ENCODE measurements around the gene FRMD3.

FRMD3 gene

GRCh38 chr9:83233647-83234046, 304.6 kb downstream of the FRMD3 start:
- Histone ChIP-seq H3K9me3 (ENCODE audit: low read length) (no peaks in the 10 kb centered on the region), H3K4me1 (ENCODE audit: insufficient read depth, low read length) (no peaks in the 10 kb centered on the region), H3K27me3 (ENCODE audit: insufficient read depth, low read length) (no peaks in the 10 kb centered on the region), H2AFZ (ENCODE audit: low read depth, low read length) (no peak overlapping the region), H3K36me3 (ENCODE audit: insufficient read depth, low read length) (no peaks in the 10 kb centered on the region), H3K4me3 (ENCODE audit: low read length) (no peak overlapping the region)

- Histone ChIP-seq H3K36me3 (ENCODE audit: insufficient read depth, low read length) (no peaks in the 10 kb centered on the region), H2AFZ (ENCODE audit: low read depth, low read length) (no peak overlapping the region), H3K27me3 (ENCODE audit: insufficient read depth, low read length) (no peaks in the 10 kb centered on the region), H3K4me1 (ENCODE audit: insufficient read depth, low read length) (no peaks in the 10 kb centered on the region), H3K4me3 (ENCODE audit: low read length) (no peak overlapping the region), H3K9me3 (ENCODE audit: low read length) (no peaks in the 10 kb centered on the region)
These were observed 307.2 kb downstream of the FRMD3 start for GRCh38 chr9:83231039-83231438.

GRCh38 chr9:83220730-83221129, 317.5 kb downstream of the FRMD3 start:
- Histone ChIP-seq H3K4me1 (ENCODE audit: insufficient read depth, low read length) (peaks cover 12% of the 10 kb centered on the region), H3K36me3 (ENCODE audit: insufficient read depth, low read length) (no peaks in the 10 kb centered on the region), H3K4me3 (ENCODE audit: low read length) (no peak overlapping the region), H3K9me3 (ENCODE audit: low read length) (no peaks in the 10 kb centered on the region), H3K27me3 (ENCODE audit: insufficient read depth, low read length) (no peaks in the 10 kb centered on the region), H2AFZ (ENCODE audit: low read depth, low read length) (no peak overlapping the region)

DNA sequence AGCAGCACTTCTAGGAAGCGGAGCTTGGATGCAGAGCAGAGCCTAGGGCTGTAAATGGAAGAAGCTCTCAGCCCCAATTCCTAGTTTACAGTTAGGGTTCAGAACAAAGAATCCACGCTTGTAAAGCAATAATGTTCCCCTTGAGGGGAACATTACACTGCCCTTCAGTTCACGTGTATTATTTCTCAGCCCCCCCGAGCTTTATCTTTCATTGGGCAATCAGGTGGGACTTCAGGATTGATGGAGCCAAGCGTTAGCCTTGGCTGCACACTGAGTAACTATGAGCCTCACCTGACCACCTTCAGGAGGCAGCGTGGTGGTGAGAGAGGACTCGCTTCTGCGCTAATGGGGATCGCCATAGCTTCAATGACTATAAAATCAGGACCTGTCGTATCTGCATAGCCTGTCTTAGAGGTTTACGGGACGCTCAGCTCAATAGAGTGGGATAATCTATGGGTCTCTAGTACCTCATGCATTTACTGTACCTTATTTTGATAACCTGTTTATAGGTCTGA, 318.2 kb downstream of the FRMD3 start:
- Histone ChIP-seq H2AFZ (ENCODE audit: low read depth, low read length) (peak overlapping the region; percentile 99), H3K36me3 (ENCODE audit: insufficient read depth, low read length) (no peaks in the 10 kb centered on the region), H3K4me1 (ENCODE audit: insufficient read depth, low read length) (peaks cover 12% of the 10 kb centered on the region), H3K4me3 (ENCODE audit: low read length) (peak overlapping the region; percentile 83), H3K9me3 (ENCODE audit: low read length) (no peaks in the 10 kb centered on the region), H3K27me3 (ENCODE audit: insufficient read depth, low read length) (no peaks in the 10 kb centered on the region)

DNA sequence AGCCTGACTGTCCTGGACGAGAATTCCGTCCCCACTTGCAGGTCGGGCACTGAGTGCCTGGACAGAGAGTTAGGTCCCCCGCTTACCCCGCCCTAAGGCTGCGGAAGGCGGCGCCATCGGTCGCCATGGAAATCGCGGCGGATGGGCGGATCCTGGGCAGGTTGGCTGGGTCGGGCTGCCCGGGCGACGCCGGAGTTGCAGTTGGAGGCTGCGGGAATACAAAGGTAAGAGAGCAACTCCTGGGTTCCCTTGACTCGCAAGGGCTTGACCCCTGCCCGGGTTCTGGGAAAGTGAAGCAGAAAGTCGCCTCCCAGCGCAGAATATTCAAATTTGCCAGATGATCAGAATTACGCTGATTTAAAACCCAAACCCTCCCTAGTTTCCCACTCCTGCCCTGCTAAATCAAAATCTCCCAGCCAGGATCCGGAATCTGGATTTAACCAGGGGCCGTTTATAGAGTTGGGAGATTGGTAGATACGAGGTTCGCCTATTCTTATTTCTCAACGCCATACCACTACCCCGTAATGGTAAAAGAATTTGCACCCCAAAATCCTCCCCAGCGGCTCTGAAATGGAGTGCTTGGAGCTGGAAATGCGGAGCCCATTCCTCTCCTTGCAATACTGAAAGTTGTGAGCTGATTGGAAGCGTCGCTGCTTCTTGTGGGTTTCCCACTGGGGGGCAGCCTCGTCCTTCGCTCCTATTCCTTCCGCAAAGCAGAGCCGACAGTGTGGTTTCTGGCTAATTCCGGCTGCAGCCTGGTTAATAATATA, 318.9 kb downstream of the FRMD3 start:
- Histone ChIP-seq H3K9me3 (ENCODE audit: low read length) (no peaks in the 10 kb centered on the region), H3K36me3 (ENCODE audit: insufficient read depth, low read length) (no peaks in the 10 kb centered on the region), H3K27me3 (ENCODE audit: insufficient read depth, low read length) (no peaks in the 10 kb centered on the region), H3K4me1 (ENCODE audit: insufficient read depth, low read length) (peaks cover 12% of the 10 kb centered on the region), H2AFZ (ENCODE audit: low read depth, low read length) (peak overlapping the region; percentile 99), H3K4me3 (ENCODE audit: low read length) (peak overlapping the region; percentile 83)

DNA sequence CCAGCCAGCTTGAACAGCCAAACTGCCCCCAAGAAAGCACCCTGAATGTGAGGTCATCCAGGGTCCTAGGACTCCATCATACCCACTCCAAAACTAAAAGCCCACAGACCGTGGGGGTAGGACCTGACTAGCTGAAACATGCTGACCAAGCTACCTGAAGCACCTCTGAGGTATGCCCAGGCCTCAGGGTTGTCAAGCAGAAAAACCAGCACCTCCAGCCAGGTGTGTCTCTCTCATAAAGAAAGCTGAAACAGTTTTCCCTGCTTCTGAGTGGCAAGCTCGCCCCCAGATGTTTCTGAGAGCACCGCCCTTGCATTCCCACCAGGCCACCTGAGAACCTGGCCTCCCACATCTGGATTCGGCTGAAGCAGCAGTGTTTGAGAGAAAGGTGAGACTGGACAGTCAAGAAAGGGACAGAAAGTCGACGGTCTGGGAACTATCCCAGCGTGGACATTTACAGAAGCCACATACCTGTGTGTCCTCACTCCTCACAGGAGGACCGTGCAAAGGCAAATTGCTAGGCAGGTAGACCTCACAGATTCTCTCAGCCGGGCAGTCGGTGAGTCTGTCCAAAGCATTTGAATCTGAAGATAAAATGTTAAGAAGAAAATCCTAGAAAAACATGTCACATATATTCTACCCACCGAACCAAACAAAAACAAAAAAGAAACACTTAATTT, 319.6 kb downstream of the FRMD3 start:
- no peaks in the 10 kb centered on the region for H3K27me3 ChIP-seq (ENCODE audit: insufficient read depth, low read length)
- H3K9me3 ChIP-seq (ENCODE audit: low read length), result no peaks in the 10 kb centered on the region
- peak overlapping the region; percentile 83 for H3K4me3 ChIP-seq (ENCODE audit: low read length)
- no peaks in the 10 kb centered on the region for H3K36me3 ChIP-seq (ENCODE audit: insufficient read depth, low read length)
- H3K4me1 ChIP-seq (ENCODE audit: insufficient read depth, low read length), result peaks cover 12% of the 10 kb centered on the region
- no peak overlapping the region for H2AFZ ChIP-seq (ENCODE audit: low read depth, low read length)

- Histone ChIP-seq H3K27me3 (ENCODE audit: insufficient read depth, low read length) (no peaks in the 10 kb centered on the region), H3K4me1 (ENCODE audit: insufficient read depth, low read length) (peaks cover 18% of the 10 kb centered on the region), H3K9me3 (ENCODE audit: low read length) (no peaks in the 10 kb centered on the region), H3K36me3 (ENCODE audit: insufficient read depth, low read length) (no peaks in the 10 kb centered on the region), H3K4me3 (ENCODE audit: low read length) (no peak overlapping the region), H2AFZ (ENCODE audit: low read depth, low read length) (no peak overlapping the region)
These were observed 328.9 kb downstream of the FRMD3 start for GRCh38 chr9:83209188-83209731.

- Histone ChIP-seq H3K36me3 (ENCODE audit: insufficient read depth, low read length) (no peaks in the 10 kb centered on the region), H2AFZ (ENCODE audit: low read depth, low read length) (no peak overlapping the region), H3K27me3 (ENCODE audit: insufficient read depth, low read length) (no peaks in the 10 kb centered on the region), H3K4me3 (ENCODE audit: low read length) (no peak overlapping the region), H3K9me3 (ENCODE audit: low read length) (no peaks in the 10 kb centered on the region), H3K4me1 (ENCODE audit: insufficient read depth, low read length) (peaks cover 18% of the 10 kb centered on the region)
These were observed 329.9 kb downstream of the FRMD3 start for GRCh38 chr9:83208065-83208850.

GRCh38 chr9:83204047-83204446, 334.2 kb downstream of the FRMD3 start:
- Histone ChIP-seq H2AFZ (ENCODE audit: low read depth, low read length) (no peak overlapping the region), H3K4me1 (ENCODE audit: insufficient read depth, low read length) (peaks cover 6% of the 10 kb centered on the region), H3K36me3 (ENCODE audit: insufficient read depth, low read length) (no peaks in the 10 kb centered on the region), H3K9me3 (ENCODE audit: low read length) (no peaks in the 10 kb centered on the region), H3K4me3 (ENCODE audit: low read length) (no peak overlapping the region), H3K27me3 (ENCODE audit: insufficient read depth, low read length) (no peaks in the 10 kb centered on the region)

DNA sequence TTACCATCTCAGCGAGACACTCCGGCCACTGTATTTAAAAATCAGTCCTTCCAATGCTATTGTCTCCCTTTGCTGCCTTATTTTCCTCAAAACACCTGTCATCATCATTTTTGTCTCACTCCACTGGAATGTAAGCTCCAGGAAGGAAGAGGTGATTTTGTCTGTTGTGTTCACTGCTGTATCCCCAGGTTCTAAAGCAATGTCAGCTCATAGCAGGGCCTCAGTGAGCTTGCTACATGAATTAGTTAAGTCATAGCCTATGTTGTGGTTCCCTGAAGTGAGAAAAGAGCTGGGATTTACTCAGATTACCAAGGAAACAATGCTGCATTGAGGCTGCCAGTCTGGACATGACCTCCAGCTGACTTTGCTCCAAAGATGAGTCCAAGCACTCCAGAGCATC, 337.7 kb downstream of the FRMD3 start:
- no peaks in the 10 kb centered on the region for H3K9me3 ChIP-seq (ENCODE audit: low read length)
- no peak overlapping the region for H3K4me3 ChIP-seq (ENCODE audit: low read length)
- H2AFZ ChIP-seq (ENCODE audit: low read depth, low read length), result no peak overlapping the region
- no peaks in the 10 kb centered on the region for H3K36me3 ChIP-seq (ENCODE audit: insufficient read depth, low read length)
- no peaks in the 10 kb centered on the region for H3K27me3 ChIP-seq (ENCODE audit: insufficient read depth, low read length)
- peaks cover 11% of the 10 kb centered on the region for H3K4me1 ChIP-seq (ENCODE audit: insufficient read depth, low read length)

- Histone ChIP-seq H3K4me1 (ENCODE audit: insufficient read depth, low read length) (peaks cover 11% of the 10 kb centered on the region), H2AFZ (ENCODE audit: low read depth, low read length) (no peak overlapping the region), H3K27me3 (ENCODE audit: insufficient read depth, low read length) (no peaks in the 10 kb centered on the region), H3K9me3 (ENCODE audit: low read length) (no peaks in the 10 kb centered on the region), H3K4me3 (ENCODE audit: low read length) (no peak overlapping the region), H3K36me3 (ENCODE audit: insufficient read depth, low read length) (no peaks in the 10 kb centered on the region)
These were observed 338.4 kb downstream of the FRMD3 start for GRCh38 chr9:83199832-83200231.

GRCh38 chr9:83199240-83199639, 339.0 kb downstream of the FRMD3 start:
- Histone ChIP-seq H3K4me3 (ENCODE audit: low read length) (no peak overlapping the region), H3K27me3 (ENCODE audit: insufficient read depth, low read length) (no peaks in the 10 kb centered on the region), H3K9me3 (ENCODE audit: low read length) (no peaks in the 10 kb centered on the region), H3K36me3 (ENCODE audit: insufficient read depth, low read length) (no peaks in the 10 kb centered on the region), H3K4me1 (ENCODE audit: insufficient read depth, low read length) (peaks cover 11% of the 10 kb centered on the region), H2AFZ (ENCODE audit: low read depth, low read length) (no peak overlapping the region)

GRCh38 chr9:83198371-83198770, 339.8 kb downstream of the FRMD3 start:
- H3K27me3 ChIP-seq (ENCODE audit: insufficient read depth, low read length), result no peaks in the 10 kb centered on the region
- H2AFZ ChIP-seq (ENCODE audit: low read depth, low read length), result peak overlapping the region; percentile 77
- peak overlapping the region; percentile 2 for H3K4me3 ChIP-seq (ENCODE audit: low read length)
- H3K36me3 ChIP-seq (ENCODE audit: insufficient read depth, low read length), result no peaks in the 10 kb centered on the region
- H3K4me1 ChIP-seq (ENCODE audit: insufficient read depth, low read length), result peaks cover 11% of the 10 kb centered on the region
- no peaks in the 10 kb centered on the region for H3K9me3 ChIP-seq (ENCODE audit: low read length)
